Psoas muscle (tissue), 8 donors: ENCODE measurements around the gene NDUFB7. TPM values are rescaled to one million over a fixed set of nuclear protein-coding genes. Genes with fewer than 3 reads are reported as not detected.

Source experiments
- ATAC-seq, 4 donors: fragments of 200-7000 bp; cut with Tn5 transposase; one replicate each; pipeline ENCODE4 v1.9.1; 2020; ENCODE audit warnings: moderate library complexity in 3 of 4, mild to moderate bottlenecking in 2 of 4
- DNase-seq, 2 donors: peaks; one replicate each; pipeline ENCODE4 v3.0.0-alpha.2; 2020
- H3K27ac ChIP-seq: fragments of 200-600 bp; one replicate; pipeline ENCODE4 v1.8.0; 2022
- H3K27me3 ChIP-seq, 3 donors: fragments of 200-600 bp in 1 of 3; one replicate each; pipeline versions ENCODE4 v1.6.1 to v1.8.0; 2013 to 2022; ENCODE audit warnings: low read length in 2 of 3, mild to moderate bottlenecking in 2 of 3, moderate library complexity in 1 of 3; ENCODE audit not compliant: insufficient read depth in 3 of 3
- H3K36me3 ChIP-seq, 2 donors: fragments of 200-600 bp in 1 of 2; one replicate each; pipeline versions ENCODE4 v1.6.1 to v1.8.0; 2013 to 2022; ENCODE audit warnings: low read depth in 1 of 2, mild to moderate bottlenecking in 1 of 2, moderate library complexity in 1 of 2; ENCODE audit not compliant: insufficient read depth in 1 of 2
- H3K4me1 ChIP-seq: fragments of 200-600 bp; one replicate; pipeline ENCODE4 v1.8.0; 2022
- H3K4me3 ChIP-seq: fragments of 200-600 bp; one replicate; pipeline ENCODE4 v1.8.0; 2022; ENCODE audit warnings: mild to moderate bottlenecking
- H3K9me3 ChIP-seq: fragments of 200-600 bp; one replicate; pipeline ENCODE4 v1.8.0; 2022
- WGBS, 3 donors: extraction: QIAGEN DNeasy Blood & Tissue Kit; methylation state at CpG; one replicate each; pipeline versions ENCODE4 v1.1.6 to v1.1.7; 2013; 5-methylcytosine and 5-hydroxymethylcytosine counted together
- intact Hi-C, 2 donors: fragments of 100-400 bp; cut with DNase I; formaldehyde crosslinking; loops; one replicate each; pipeline versions ENCODE4 v1.11.0 to v1.14.2; 2022
- polyA plus RNA-seq, 3 donors: library from polyadenylated mRNA; stranded (reverse); fragments of 200-250 nt; gene quantifications; one replicate each; pipeline ENCODE4 v1.2.3, GENCODE V29; 2013
- total RNA-seq, 4 donors: library from RNA; stranded (reverse); fragmentation: NEBNext Ultra II Directional in 2 of 4; extraction: Animal tissue kit (Norgen Biotek cat#: 25700) in 2 of 4; gene quantifications; one replicate each; pipeline versions ENCODE4 v1.2.1 to v1.2.4, GENCODE V29; 2021 to 2023
- TF ChIP-seq, protein P1 (sequence below): fragments of 200-600 bp; IDR thresholded peaks from one replicate; pipeline ENCODE4 v1.8.0; 2022; ENCODE audit warnings: antibody characterized with exemption
- donor health status: healthy with polysubstance abuse.
- donor health status: DM: no; HTN: no; CAD: no; lungs with moderate emphysema.
- donor health status: Bipolar disorder and iron deficiency.
- donor health status: healthy.
- donor health status: DM: yes; HTN: yes; CAD: no.
- donor health status: DM: no; HTN: no; CAD: no.
- donor health status: DM: no; HTN: no; CAD: no.
- donor health status: DM: yes; HTN: yes; CAD: no.

NDUFB7 gene
- total and polyA plus RNA-seq, 7 donors: 216 to 805 (median 306) TPM

DNA sequence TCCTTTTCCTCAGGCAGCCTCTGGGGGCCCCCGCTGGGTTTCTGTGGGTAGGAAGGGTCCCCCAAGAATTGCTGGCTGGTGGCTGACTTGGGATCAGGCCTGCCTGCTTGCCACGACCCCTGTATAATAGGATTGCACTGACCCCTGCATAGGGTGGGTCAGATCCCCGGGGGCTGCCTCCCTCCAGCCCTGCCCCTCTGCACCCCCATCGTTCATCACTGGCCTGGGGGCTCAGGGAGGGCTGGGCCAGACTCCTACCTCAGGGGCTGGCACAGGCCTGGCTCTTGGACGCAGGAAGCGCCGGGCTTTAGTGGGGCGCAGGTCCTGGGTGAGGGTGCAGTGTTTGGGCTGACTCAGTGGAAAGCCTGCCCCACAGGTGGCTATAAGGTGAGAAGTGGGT lies 10.6 kb downstream of the NDUFB7 start:
- no peak for ATAC-seq
- WGBS, 3 donors: 30 to 45% (median 33%) methylated on average over 8 of the region's 8 CpGs
- H3K4me3 ChIP-seq: peak overlapping the region; percentile 74
- DNase-seq: no peak
- H3K27me3 ChIP-seq: no peaks in the 10 kb centered on the region
- peaks cover 0 to 18% of the 10 kb centered on the region in 2 donors for H3K36me3 ChIP-seq
- peak overlapping the region; percentile 96 for H3K27ac ChIP-seq
- H3K4me1 ChIP-seq: peaks cover 37% of the 10 kb centered on the region
- no peaks in the 10 kb centered on the region for H3K9me3 ChIP-seq
- TF ChIP-seq, protein P1, sequence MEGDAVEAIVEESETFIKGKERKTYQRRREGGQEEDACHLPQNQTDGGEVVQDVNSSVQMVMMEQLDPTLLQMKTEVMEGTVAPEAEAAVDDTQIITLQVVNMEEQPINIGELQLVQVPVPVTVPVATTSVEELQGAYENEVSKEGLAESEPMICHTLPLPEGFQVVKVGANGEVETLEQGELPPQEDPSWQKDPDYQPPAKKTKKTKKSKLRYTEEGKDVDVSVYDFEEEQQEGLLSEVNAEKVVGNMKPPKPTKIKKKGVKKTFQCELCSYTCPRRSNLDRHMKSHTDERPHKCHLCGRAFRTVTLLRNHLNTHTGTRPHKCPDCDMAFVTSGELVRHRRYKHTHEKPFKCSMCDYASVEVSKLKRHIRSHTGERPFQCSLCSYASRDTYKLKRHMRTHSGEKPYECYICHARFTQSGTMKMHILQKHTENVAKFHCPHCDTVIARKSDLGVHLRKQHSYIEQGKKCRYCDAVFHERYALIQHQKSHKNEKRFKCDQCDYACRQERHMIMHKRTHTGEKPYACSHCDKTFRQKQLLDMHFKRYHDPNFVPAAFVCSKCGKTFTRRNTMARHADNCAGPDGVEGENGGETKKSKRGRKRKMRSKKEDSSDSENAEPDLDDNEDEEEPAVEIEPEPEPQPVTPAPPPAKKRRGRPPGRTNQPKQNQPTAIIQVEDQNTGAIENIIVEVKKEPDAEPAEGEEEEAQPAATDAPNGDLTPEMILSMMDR: no peak
- intact Hi-C loops: loop anchor here in 1 of 2 donors (5.0 kb wide), 2 partner anchors 44 to 1409 kb away; partner anchors contain the start of genes DNAJB1, IER2 and STX10

DNA sequence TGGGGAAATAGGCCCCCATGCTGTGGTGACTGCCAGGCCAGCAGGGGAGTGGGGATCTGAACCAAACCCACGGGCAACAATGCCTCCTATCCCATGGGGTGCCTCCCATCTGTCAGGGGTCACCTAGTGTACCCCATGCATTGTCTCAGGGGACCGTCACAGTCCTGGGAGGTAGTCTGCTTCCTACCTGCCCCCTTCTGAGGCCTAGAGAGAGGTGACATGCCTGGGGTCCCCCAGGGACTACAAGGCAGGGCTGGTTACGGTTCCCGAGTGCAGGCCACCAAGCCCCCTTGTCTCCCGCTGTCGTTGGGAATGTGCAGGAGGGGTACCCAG lies 11.1 kb downstream of the NDUFB7 start:
- peaks cover 0 to 13% of the 10 kb centered on the region in 2 donors for H3K36me3 ChIP-seq
- intact Hi-C loops: loop anchor here in 1 of 2 donors (5.0 kb wide), 2 partner anchors 43 to 1408 kb away; partner anchors contain the start of genes DNAJB1, IER2 and STX10
- peaks cover 42% of the 10 kb centered on the region for H3K4me1 ChIP-seq
- H3K4me3 ChIP-seq: peak overlapping the region; percentile 74
- H3K27ac ChIP-seq: peak overlapping the region; percentile 96
- no peaks in the 10 kb centered on the region for H3K9me3 ChIP-seq
- DNase-seq: no peak
- 36 to 60% (median 41%) methylated on average over 6 of the region's 6 CpGs for WGBS, 3 donors
- TF ChIP-seq, protein P1: no peak
- no peaks in the 10 kb centered on the region for H3K27me3 ChIP-seq
- no peak for ATAC-seq

DNA sequence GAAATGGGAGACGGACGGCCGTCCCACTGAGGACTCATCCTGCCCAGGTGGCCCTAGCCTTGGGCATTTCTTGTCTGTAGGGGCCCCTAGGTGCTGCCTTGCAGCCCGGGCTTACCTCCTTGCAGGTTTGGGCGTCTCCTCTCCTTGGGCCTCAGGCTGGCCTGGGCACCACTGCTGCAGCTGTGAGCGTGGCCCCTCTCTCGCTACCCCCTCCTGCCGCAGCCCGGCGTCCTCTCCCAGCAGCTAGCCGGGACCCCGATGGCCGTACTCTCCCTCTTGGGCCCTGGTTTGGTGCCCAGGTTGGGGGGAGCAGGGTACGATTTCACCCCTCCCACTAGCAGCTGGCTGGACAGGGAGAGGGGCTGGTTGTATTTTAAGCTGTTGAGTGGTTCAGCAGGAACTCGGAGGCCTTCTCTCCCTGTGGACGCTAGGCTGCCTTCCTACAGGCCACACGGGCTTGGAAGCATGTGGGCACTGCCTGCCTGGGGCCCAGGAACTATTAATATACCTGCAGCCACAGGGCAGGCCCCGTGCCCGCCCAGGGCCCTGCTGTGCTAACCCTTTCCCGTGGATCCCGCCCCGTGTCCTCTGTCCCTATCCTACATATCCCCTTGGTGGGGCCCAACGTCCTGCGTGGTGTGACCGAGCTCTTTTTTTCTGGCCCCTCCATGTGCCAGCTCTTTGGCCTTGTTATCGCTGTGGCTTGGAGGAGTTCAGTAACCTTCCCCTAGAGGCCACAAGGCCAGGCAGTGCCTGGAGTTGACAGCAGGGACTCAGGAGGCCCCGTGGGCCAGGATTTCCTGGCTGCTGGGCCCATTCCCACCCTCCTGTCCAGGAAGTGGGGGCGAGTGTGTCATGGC lies 11.7 kb downstream of the NDUFB7 start:
- peaks cover 44% of the 10 kb centered on the region for H3K4me1 ChIP-seq

DNA sequence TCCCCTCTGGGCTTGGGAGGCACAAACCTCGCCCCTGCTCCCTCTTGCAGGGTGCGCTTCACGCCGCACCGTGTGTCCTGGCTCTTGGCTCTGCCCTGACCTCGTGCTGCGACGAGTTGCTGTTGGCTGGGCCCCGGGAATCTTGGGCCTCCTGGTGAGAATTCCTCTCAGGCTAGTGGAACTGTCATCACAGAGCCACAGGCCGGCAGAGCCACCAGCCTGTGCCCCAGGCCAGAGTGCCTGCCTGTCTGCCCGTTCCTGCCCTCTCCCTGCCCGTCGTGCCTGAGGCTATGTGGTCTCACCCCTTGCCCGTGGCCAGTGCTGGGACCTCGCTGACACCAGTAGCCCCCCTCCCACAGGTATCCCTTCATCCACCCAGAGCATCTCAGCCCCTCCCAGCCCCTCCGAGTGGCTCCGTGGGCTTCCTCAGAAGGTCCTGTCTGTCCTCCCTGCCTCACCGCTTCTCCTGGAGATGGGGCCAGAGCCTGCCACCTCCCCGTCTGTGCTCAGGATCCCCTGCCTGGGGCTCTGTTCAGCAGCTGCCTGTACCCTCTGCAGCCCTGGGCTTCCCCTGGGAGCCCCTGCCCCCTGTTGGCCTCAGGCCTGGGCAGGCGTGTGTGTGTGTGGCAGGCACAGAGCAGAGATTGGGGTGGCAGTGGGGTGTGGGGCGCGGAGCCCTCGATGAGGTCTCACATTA lies 13.3 kb downstream of the NDUFB7 start:
- no peaks in the 10 kb centered on the region for H3K27me3 ChIP-seq
- no peaks in the 10 kb centered on the region for H3K9me3 ChIP-seq
- TF ChIP-seq, protein P1: no peak
- ATAC-seq (peak in 3 of 4 donors; percentile 10 to 18 (median 12)), DNase-seq (peak; percentile 30 to 79)
- H3K4me3 ChIP-seq: peak overlapping the region; percentile 74
- intact Hi-C loops: no loop called here
- H3K4me1 ChIP-seq: peaks cover 51% of the 10 kb centered on the region
- WGBS, 3 donors: 25 to 32% (median 31%) methylated on average over 23 of the region's 23 CpGs
- H3K27ac ChIP-seq: peak overlapping the region; percentile 96
- H3K36me3 ChIP-seq: peaks cover 0 to 4% of the 10 kb centered on the region in 2 donors

More for the DNA sequence above, 11.7 kb downstream of the NDUFB7 start:
- Histone ChIP-seq H3K27ac (peak overlapping the region; percentile 96), H3K4me3 (peak overlapping the region; percentile 74), H3K27me3 (no peaks in the 10 kb centered on the region), H3K36me3 (peaks cover 0 to 9% of the 10 kb centered on the region in 2 donors), H3K9me3 (no peaks in the 10 kb centered on the region)
- intact Hi-C loops: loop anchor here in 1 of 2 donors (5.0 kb wide), 2 partner anchors 43 to 1408 kb away; partner anchors contain the start of genes DNAJB1, IER2 and STX10
- TF ChIP-seq, protein P1: no peak
- ATAC-seq (peak; percentile 63 to 71 (median 67)), DNase-seq (peak; percentile 68 to 90)
- WGBS, 3 donors: 21 to 31% (median 24%) methylated on average over 26 to 28 of the region's 28 CpGs
